Uterus (tissue), 4 donors: ENCODE results near the gene MIDN. TPM values are rescaled to one million over a fixed set of nuclear protein-coding genes. Genes with fewer than 3 reads are reported as not detected.

Experiments
- DNase-seq, 2 donors: peaks; one replicate each; pipeline ENCODE4 v3.0.0-alpha.2; 2019 to 2020
- H3K27ac ChIP-seq, 2 donors: fragments of 200-600 bp; sonication (generic); 1 replicate in 1 of 2; 2 replicates in 1 of 2; pipeline ENCODE4 v1.5.1; 2016 to 2018
- H3K27me3 ChIP-seq, 2 donors: fragments of 200-600 bp; sonication (generic); one replicate each; pipeline ENCODE4 v1.5.1; 2018 to 2019; ENCODE audit warnings: control low read depth in 1 of 2
- H3K36me3 ChIP-seq, 2 donors: fragments of 200-600 bp; sonication (generic); one replicate each; pipeline ENCODE4 v1.5.1; 2019; ENCODE audit warnings: control low read depth in 1 of 2
- H3K4me1 ChIP-seq, 2 donors: fragments of 200-600 bp; sonication (generic); one replicate each; pipeline ENCODE4 v1.5.1; 2018 to 2019; ENCODE audit warnings: control low read depth in 1 of 2
- H3K4me3 ChIP-seq, 2 donors: fragments of 200-600 bp; sonication (generic); 1 replicate in 1 of 2; 2 replicates in 1 of 2; pipeline ENCODE4 v1.5.1; 2018 to 2019; ENCODE audit warnings: mild to moderate bottlenecking in 1 of 2
- H3K9me3 ChIP-seq, 2 donors: fragments of 200-600 bp; sonication (generic); one replicate each; pipeline ENCODE4 v1.5.1; 2019; ENCODE audit warnings: control low read depth in 1 of 2
- CTCF ChIP-seq, 4 experiments: fragments of 200-600 bp in 2 of 4; fragments of 450-650 bp in 2 of 4; sonication (generic) in 2 of 4; IDR thresholded peaks; one replicate each; pipeline ENCODE4 v1.5.1; 2016 to 2019; ENCODE audit warnings: antibody characterized with exemption in 4 of 4, mild to moderate bottlenecking in 2 of 4, moderate library complexity in 1 of 4
- POLR2A ChIP-seq, 2 donors: fragments of 450-650 bp; IDR thresholded peaks; one replicate each; pipeline ENCODE4 v1.6.1; 2016; ENCODE audit warnings: antibody characterized with exemption in 2 of 2, mild to moderate bottlenecking in 1 of 2, moderate library complexity in 1 of 2
- intact Hi-C: fragments of 100-400 bp; cut with DNase I; formaldehyde crosslinking; loops from one replicate; pipeline ENCODE4 v1.15.1; 2023; ENCODE audit warnings: low total_unique reads
- total RNA-seq, 4 donors: library from RNA; depleted of rRNA in 3 of 4; stranded (reverse); fragments of >200 nt in 3 of 4; gene quantifications; one replicate each; pipeline versions ENCODE4 v1.1.0 to v1.2.4, GENCODE V29; 2014 to 2023
- donor health status: DM: yes; HTN: yes; CAD: no.

MIDN gene
- total RNA-seq, 4 donors from 2014 or later = 0.77 to 108 (median 15.0) TPM

GRCh38 chr19:1253514-1254080 lies 5.2 kb downstream of the MIDN start:
- Histone ChIP-seq H3K4me1 (peaks cover 0 to 35% of the 10 kb centered on the region in 2 donors), H3K9me3 (no peaks in the 10 kb centered on the region), H3K4me3 (peak overlapping the region; percentile 21 to 70), H3K27ac (peak overlapping the region; percentile 96 to 98), H3K27me3 (no peaks in the 10 kb centered on the region), H3K36me3 (no peaks in the 10 kb centered on the region)
- no peak for DNase-seq
- no peak for TF ChIP-seq POLR2A (IDR thresholded peaks at IDR 0.05)
- no peak for TF ChIP-seq CTCF (IDR thresholded peaks at IDR 0.05)
- intact Hi-C loops = no loop called here

GRCh38 chr19:1254081-1254527 lies 5.7 kb downstream of the MIDN start:
- peak overlapping the region; percentile 21 to 70 for H3K4me3 ChIP-seq
- TF ChIP-seq CTCF (IDR thresholded peaks at IDR 0.05) (no peak), POLR2A (IDR thresholded peaks at IDR 0.05) (no peak)
- no peaks in the 10 kb centered on the region for H3K27me3 ChIP-seq
- peak overlapping the region; percentile 96 to 98 for H3K27ac ChIP-seq
- intact Hi-C loops = no loop called here
- no peaks in the 10 kb centered on the region for H3K36me3 ChIP-seq
- peaks cover 0 to 40% of the 10 kb centered on the region in 2 donors for H3K4me1 ChIP-seq
- peak; percentile 67 to 69 for DNase-seq
- no peaks in the 10 kb centered on the region for H3K9me3 ChIP-seq

- Histone ChIP-seq H3K36me3 (no peaks in the 10 kb centered on the region), H3K4me1 (peaks cover 2 to 45% of the 10 kb centered on the region in 2 donors), H3K27me3 (no peaks in the 10 kb centered on the region), H3K27ac (peak overlapping the region; percentile 96 to 98), H3K4me3 (no peak overlapping the region), H3K9me3 (no peaks in the 10 kb centered on the region)
- intact Hi-C loops = no loop called here
- no peak for TF ChIP-seq POLR2A (IDR thresholded peaks at IDR 0.05)
- no peak for TF ChIP-seq CTCF (IDR thresholded peaks at IDR 0.05)
- DNase-seq = no peak
Observed at GRCh38 chr19:1254530-1255185, 6.3 kb downstream of the MIDN start.

- no peak for TF ChIP-seq CTCF (IDR thresholded peaks at IDR 0.05)
- TF ChIP-seq POLR2A (IDR thresholded peaks at IDR 0.05) = no peak
- Histone ChIP-seq H3K27me3 (no peaks in the 10 kb centered on the region), H3K9me3 (no peaks in the 10 kb centered on the region), H3K36me3 (no peaks in the 10 kb centered on the region), H3K27ac (peak overlapping the region; percentile 96 to 98), H3K4me3 (no peak overlapping the region), H3K4me1 (peaks cover 10 to 53% of the 10 kb centered on the region in 2 donors)
- no peak for DNase-seq
- intact Hi-C loops = no loop called here
Observed at GRCh38 chr19:1255186-1256161, 7.1 kb downstream of the MIDN start.
